Kasumi-1 (cell line): ENCODE data around the gene HDAC8.
"Not testable (repeated sequence)": the region's sequence is repeated elsewhere in the genome, so short reads cannot be mapped to it uniquely, and the experiment has no call there.

Experiments
- DNase-seq, 2 experiments: peaks; one replicate each; lab custom pipeline; 2025; lab: John Stamatoyannopoulos, UW

HDAC8 gene

GRCh38 chrX:72461288-72461687 is 111.4 kb downstream of the HDAC8 start:
- DNase-seq = no peak

- no peak for DNase-seq
These were observed 111.9 kb downstream of the HDAC8 start for GRCh38 chrX:72460715-72461114.

- not testable (repeated sequence) for DNase-seq
These were observed 123.6 kb downstream of the HDAC8 start for GRCh38 chrX:72449034-72449433.

GRCh38 chrX:72440764-72441163 is 131.9 kb downstream of the HDAC8 start:
- not testable (repeated sequence) for DNase-seq

GRCh38 chrX:72436010-72436409 is 136.6 kb downstream of the HDAC8 start:
- no peak for DNase-seq

GRCh38 chrX:72430405-72430968 is 142.2 kb downstream of the HDAC8 start:
- no peak for DNase-seq

- no peak for DNase-seq
These were observed 150.8 kb downstream of the HDAC8 start for GRCh38 chrX:72421797-72422196.

- DNase-seq = no peak
These were observed 162.7 kb downstream of the HDAC8 start for GRCh38 chrX:72409993-72410392.

GRCh38 chrX:72408885-72409284 is 163.8 kb downstream of the HDAC8 start:
- no peak for DNase-seq

- not testable (repeated sequence) for DNase-seq
These were observed 167.5 kb downstream of the HDAC8 start for GRCh38 chrX:72405136-72405535.

- DNase-seq = no peak
These were observed 170.0 kb downstream of the HDAC8 start for GRCh38 chrX:72402614-72403013.

GRCh38 chrX:72399816-72400215 is 172.8 kb downstream of the HDAC8 start:
- DNase-seq = no peak

- no peak for DNase-seq
These were observed 176.5 kb downstream of the HDAC8 start for GRCh38 chrX:72396117-72396516.

GRCh38 chrX:72395237-72395636 is 177.4 kb downstream of the HDAC8 start:
- DNase-seq = no peak

GRCh38 chrX:72394518-72395170 is 178.0 kb downstream of the HDAC8 start:
- peak; percentile 18 to 24 for DNase-seq

- no peak for DNase-seq
These were observed 178.7 kb downstream of the HDAC8 start for GRCh38 chrX:72393836-72394517.

- DNase-seq = no peak
These were observed 179.5 kb downstream of the HDAC8 start for GRCh38 chrX:72392816-72393800.

GRCh38 chrX:72392042-72392441 is 180.6 kb downstream of the HDAC8 start:
- DNase-seq = no peak

GRCh38 chrX:72387247-72387646 is 185.4 kb downstream of the HDAC8 start:
- no peak for DNase-seq

- peak; percentile 22 to 39 for DNase-seq
These were observed 190.4 kb downstream of the HDAC8 start for GRCh38 chrX:72382202-72382595.

GRCh38 chrX:72381439-72382201 is 191.0 kb downstream of the HDAC8 start:
- DNase-seq = no peak
